ENCODE measurements around the gene CLMP.

Gene CLMP

DNA sequence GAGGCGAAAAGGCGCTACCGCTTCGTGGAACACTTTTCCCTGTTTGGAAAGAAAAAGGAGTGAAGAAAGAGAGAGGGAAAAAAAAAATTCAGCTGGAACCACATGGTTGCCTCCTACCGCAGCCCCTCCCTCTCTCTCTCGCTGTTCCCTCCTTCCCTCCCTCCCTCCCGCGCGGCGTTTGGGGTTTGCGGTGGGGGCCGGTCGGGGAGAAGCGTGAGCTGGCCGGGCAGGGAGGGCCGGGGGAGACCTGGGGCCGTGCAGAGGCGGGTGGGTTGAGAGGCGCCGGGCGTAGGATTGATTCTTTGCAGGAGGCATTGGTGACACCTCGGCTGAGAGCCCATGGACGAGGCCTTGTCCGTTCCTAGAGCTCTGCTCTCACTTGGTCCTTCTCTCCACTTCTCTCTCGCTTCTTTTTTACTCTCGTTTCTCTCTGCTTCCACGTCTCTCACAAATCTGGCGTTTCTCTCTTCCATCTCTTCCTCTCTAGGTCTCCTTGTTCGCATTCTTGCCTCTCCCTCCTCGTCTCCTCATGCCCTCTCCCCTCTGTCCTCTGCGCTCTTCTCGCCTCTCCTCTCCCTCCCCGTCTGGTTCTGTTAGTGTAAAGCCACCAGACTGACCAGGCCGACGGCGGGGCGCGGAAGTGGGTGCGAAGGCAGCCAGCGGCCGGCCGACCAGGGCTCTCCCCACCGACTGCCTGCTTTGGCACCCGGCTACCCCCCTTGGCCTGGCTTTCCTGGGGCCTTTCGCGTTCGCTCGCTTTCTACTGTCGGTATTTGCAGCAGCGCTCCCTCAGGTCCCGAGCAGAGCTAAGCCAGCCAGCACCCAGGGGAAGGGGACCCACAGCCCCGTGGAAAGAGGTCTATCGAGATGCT is at the start of gene CLMP:
Gene CLMP, minus strand, starts transcription at position 61 of the 872 bp plus-strand sequence. CDS start 308 bp downstream, outside the sequence.
- no peak for DNase-seq (ENCODE audit: low read depth in 2 of 2)

- DNase-seq (ENCODE audit: low read depth in 2 of 2), result no peak
These were observed 47.0 kb upstream of the CLMP start for GRCh38 chr11:123241874-123242543.

DNA sequence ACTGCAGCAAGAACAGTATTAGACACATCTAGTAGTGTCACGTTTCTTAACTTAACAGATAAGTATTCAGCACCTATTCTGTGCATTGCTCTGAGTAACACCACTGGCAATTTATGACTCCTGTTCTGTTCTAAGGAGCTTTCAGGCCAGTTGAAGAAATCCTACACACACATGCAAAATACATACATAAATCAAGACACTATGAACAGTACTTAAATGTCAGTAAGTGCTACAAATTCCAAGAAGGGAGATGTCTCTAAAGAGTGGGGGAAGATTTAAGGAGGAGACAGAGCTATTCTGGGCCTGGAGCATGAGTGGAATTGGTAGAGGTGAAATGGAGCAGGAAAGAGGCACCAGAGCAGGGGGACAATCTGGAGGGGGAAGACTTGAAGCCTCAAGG is 46.2 kb upstream of the CLMP start:
- DNase-seq (ENCODE audit: low read depth in 2 of 2), result no peak

DNA sequence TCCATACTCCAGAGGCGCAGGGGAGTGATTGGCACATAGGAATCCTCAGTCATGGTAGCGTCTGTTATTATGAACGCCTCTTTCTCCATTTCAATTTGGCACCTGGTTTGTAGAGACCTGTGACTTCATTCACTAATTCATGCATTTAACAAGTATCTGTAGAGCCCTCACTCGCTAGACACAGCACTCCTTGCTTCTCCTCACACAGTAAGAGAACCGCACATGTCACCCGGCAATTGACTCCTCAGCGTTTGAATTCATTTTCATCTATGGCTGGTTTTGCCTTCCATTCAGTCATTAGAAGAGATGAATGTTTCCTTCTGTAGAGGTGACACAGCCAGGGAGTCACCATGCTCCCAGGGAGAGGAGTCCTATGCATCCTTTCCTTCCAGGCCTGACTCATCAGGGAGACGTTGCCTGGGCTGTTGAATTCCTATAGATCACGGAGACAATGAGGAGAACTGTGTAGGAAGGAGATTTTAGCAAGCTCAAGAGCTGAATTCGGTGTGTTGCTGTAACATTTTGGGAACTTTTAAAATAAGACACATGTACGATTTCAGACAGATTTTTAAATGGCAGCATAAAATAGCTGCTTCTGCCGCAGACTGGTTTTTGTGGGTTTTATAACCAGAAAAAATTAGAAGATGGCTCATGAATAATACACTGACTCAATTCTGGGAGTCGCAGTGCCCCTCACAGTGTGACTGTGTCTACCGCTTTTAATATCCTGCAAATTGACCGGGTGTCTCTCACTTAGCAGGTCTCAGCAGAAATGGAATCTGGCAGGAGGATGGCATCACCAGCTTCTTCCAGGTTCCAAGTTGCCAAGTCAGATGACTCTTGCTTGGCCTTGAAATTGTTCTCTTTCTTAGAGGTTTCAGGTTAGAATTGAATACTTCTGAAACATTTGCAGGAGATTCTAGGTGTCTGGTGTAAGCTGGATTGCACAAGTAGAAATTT is 44.4 kb upstream of the CLMP start:
- DNase-seq (ENCODE audit: low read depth in 2 of 2), result no peak

GRCh38 chr11:123238297-123238696 is 43.2 kb upstream of the CLMP start:
- no peak for DNase-seq (ENCODE audit: low read depth in 2 of 2)

- DNase-seq (ENCODE audit: low read depth in 2 of 2), result no peak
These were observed 41.8 kb upstream of the CLMP start for GRCh38 chr11:123236879-123237278.

GRCh38 chr11:123235656-123236261 is 40.7 kb upstream of the CLMP start:
- no peak for DNase-seq (ENCODE audit: low read depth in 2 of 2)

DNA sequence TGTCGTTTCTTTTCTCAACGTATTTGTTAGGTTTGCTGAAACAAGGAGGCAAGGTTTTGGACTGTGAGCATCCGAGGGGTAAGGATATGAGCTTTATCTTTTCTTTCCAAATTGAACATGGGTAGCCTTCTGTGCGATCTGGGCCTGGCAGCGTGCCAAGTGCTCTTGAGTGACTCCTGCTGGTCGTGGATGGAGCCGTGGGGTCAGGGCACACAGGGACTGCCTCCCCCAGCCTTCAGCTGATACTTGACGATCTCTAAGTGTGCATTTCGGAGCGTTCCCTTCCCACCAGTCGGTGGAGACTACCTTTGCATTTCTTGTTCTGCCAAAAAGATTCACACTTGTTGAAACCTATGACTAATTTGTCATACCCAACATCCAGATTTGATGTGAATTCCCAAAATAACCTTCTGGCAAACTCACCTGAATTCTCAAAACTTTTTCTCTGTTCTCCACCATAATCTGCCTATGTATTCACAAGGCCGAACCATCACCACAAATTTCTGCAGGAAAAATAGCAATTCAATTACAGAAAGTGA is 40.1 kb upstream of the CLMP start:
- DNase-seq (ENCODE audit: low read depth in 2 of 2), result peak; percentile 21 to 61

DNA sequence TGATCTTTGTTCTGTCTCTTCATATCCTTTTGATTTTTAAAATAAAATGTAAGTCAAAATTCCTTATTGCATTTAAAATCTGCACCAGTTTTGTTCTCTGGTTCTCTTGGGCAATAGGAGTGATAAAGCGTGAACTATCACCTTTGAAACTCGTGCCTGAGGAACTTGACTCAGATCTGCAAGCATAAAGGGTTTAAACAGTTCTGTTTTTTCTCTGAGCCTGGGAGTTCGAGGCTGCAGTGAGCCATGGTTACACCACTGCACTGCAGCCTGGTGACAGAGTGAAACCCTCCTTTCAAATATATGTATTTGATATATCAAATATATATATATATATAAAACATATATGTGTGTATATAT is 38.9 kb upstream of the CLMP start:
- DNase-seq (ENCODE audit: low read depth in 2 of 2), result no peak

- no peak for DNase-seq (ENCODE audit: low read depth in 2 of 2)
These were observed 38.4 kb upstream of the CLMP start for GRCh38 chr11:123233280-123233974.

DNA sequence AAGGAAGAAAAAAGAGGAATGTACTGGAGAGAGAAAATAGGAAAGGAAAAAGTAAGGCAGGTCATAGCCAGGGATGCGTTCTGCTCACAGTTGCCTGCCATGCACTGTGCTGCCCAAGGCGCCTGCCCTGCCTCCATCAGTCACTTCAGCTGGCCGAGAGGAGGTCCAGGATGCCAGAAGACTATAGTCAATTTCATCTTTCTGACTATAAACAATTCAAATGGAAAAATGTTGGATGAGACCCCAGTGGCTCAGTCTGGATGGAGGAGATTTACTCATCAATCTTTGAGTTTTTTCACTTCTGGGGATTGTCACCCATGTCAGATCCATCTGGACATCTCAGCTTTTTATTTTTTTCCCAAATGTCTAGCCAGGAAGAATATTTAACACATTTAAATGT is 36.7 kb upstream of the CLMP start:
- no peak for DNase-seq (ENCODE audit: low read depth in 2 of 2)

DNA sequence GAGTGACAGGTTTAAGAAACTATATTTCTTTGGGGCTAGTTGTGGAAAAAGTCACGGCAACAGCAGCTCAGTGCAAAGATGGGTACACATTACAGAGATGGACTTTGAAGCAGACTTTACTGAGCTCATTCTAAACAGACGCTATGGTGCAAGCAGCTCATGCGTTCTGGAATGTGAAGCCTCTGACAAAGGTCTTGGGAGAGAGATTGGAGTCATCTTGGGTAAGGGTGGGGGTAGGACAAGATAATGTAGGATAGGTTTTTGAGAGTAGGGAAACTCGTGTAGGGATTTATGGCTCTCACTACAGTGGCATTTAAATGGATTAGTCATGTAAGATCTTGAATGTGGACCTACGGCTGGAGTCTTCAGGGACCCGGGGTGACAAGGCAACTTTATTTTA is 36.2 kb upstream of the CLMP start:
- DNase-seq (ENCODE audit: low read depth in 2 of 2), result no peak

DNA sequence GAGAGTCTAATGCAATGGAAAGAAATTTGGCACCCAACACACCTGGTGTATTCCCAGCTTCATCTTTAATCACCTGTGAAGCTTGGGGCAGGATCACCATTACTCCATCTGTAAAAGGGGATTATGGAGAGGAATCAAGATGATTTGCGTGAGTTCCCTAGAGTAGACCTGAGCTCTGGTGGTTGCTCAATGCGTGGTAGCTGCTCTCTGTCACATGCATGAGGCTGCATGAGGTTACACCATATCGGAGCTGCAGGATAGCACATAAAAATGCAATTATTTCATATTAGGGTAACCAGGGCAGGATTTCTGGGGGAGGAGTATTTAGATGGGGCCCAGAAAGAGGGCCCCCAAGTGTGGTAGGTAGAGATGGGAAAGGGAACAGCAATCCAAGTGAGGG is 35.3 kb upstream of the CLMP start:
- DNase-seq (ENCODE audit: low read depth in 2 of 2), result no peak

DNA sequence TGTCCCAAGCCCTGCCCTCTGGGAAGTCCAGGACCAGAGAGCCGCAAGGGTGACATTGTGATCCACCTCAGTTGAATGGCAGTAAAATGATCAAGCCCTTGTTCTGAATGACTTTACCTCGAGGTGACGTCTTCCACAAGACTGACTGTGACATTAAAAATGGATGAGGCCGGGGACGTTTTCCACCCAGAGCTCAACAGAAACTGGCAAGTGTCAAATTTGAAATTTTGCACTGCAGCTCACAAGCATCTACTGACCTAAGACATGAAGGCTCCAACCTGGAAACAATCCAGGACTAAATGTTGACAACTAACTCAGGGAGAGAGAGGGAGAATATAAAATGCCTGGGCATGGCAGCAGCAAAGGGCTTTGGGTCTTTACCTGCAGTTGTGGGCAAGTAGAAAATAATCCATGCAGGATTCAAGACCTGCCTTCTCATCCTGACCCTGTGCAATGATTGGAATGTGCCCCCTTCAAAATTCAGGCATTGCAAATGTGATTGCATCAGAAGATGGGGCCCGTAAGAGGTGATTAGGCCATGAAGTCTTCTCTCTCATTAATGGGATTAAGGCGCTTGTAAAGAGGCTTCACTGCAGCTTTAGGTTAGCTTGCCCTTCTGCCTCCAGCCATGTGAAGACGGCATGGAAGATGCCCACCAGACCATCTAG is 33.6 kb upstream of the CLMP start:
- DNase-seq (ENCODE audit: low read depth in 2 of 2), result no peak

GRCh38 chr11:123227763-123228495 is 32.9 kb upstream of the CLMP start:
- DNase-seq (ENCODE audit: low read depth in 2 of 2), result no peak

DNA sequence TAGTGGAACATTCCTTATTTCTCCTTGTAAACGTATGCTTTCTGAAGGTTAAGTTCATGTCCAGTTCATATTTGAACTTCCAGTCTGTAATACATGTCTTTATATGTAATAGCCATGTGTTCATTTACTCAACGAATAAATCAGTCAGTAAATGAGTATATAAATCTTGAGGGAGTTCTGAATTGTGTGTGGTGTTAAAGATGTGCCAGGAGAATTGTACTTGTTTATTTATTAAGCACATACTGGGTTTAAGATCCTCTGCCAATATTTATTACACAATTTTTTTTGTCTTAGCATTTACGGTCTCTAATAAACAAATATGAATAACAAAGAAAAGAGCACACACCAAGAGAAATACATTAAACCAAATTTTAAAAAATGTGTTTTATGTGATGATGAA is 26.5 kb upstream of the CLMP start:
- no peak for DNase-seq (ENCODE audit: low read depth in 2 of 2)

GRCh38 chr11:123221096-123221561 is 26.1 kb upstream of the CLMP start:
- no peak for DNase-seq (ENCODE audit: low read depth in 2 of 2)

- no peak for DNase-seq (ENCODE audit: low read depth in 2 of 2)
These were observed 24.1 kb upstream of the CLMP start for GRCh38 chr11:123219066-123219690.

GRCh38 chr11:123218451-123218850 is 23.4 kb upstream of the CLMP start:
- DNase-seq (ENCODE audit: low read depth in 2 of 2), result no peak

Measured in stimulated activated CD4-positive, alpha-beta T cell treated with anti-CD3 and anti-CD28 coated beads, Interleukin-4, amount 100 ng/mL, for 48 hours (primary cell).